HCT116 (cell line): Measurements from ENCODE around the gene ASPG.
A peak's percentile ranks its signal among the peaks of the same experiment; 100 is the strongest.

ENCODE experiments used
- CBX3 ChIP-seq: IDR thresholded peaks from 2 replicates; pipeline ENCODE4 v1.6.1; 2012; ENCODE audit warnings: low read depth
- EZH2 ChIP-seq: fragments of 200-600 bp; sonication (generic); IDR thresholded peaks from 2 replicates; pipeline ENCODE4 v1.6.1; 2017; ENCODE audit warnings: antibody characterized with exemption, mixed run types
- EZH2phosphoT487 ChIP-seq: fragments of 200-600 bp; IDR thresholded peaks from 2 replicates; pipeline ENCODE4 v1.6.1; 2018; ENCODE audit warnings: antibody characterized with exemption, borderline replicate concordance
- JUND ChIP-seq: IDR thresholded peaks from 2 replicates; pipeline ENCODE4 v1.6.1; 2012
- POLR2A ChIP-seq: IDR thresholded peaks from 2 replicates; pipeline ENCODE4 v1.7.0; 2011; ENCODE audit warnings: borderline replicate concordance; ENCODE audit not compliant: insufficient read depth, insufficient read length; ENCODE audit errors: extremely low read depth
- POLR2AphosphoS5 ChIP-seq: IDR thresholded peaks from 2 replicates; pipeline ENCODE4 v1.6.1; 2011; ENCODE audit warnings: mild to moderate bottlenecking, low read depth, low read length, moderate library complexity
- RAD21 ChIP-seq: IDR thresholded peaks from 2 replicates; pipeline ENCODE4 v1.6.1; 2012; ENCODE audit warnings: low read depth, mild to moderate bottlenecking
- YY1 ChIP-seq: IDR thresholded peaks from 2 replicates; pipeline ENCODE4 v1.6.1; 2011; ENCODE audit warnings: low read length, low read depth, moderate library complexity, mild to moderate bottlenecking; ENCODE audit not compliant: insufficient replicate concordance; ENCODE audit errors: extremely low read depth
- ZFX ChIP-seq: fragments of 450-650 bp; IDR thresholded peaks from 2 replicates; pipeline ENCODE4 v1.6.1; 2017
- ZNF274 ChIP-seq: fragments of 200-500 bp; sonication (Bioruptor generic); IDR thresholded peaks from 2 replicates; pipeline ENCODE4 v1.6.1; 2014; ENCODE audit warnings: mild to moderate bottlenecking, low read depth, low read length, inconsistent platforms
- TF ChIP-seq, protein P1 (sequence below), 3 experiments: fragments of 200-600 bp in 1 of 3; sonication (generic) in 1 of 3; IDR thresholded peaks in 2 of 3; conservative IDR thresholded peaks in 1 of 3; 2 replicates each; pipeline ENCODE4 v1.5.1; 2012 to 2017; ENCODE audit warnings: low read depth in 2 of 3, low read length in 2 of 3, antibody characterized with exemption in 1 of 3, borderline replicate concordance in 1 of 3, control low read depth in 1 of 3, mild to moderate bottlenecking in 1 of 3, mixed read lengths in 1 of 3, mixed run types in 1 of 3, moderate library complexity in 1 of 3; ENCODE audit not compliant: insufficient read depth in 1 of 3
- TF ChIP-seq, protein P2 (sequence below): IDR thresholded peaks from 2 replicates; pipeline ENCODE4 v1.6.1; 2012

GRCh38 chr14:104138718-104139459, 53.4 kb downstream of the ASPG start:
- TF ChIP-seq, protein P1, sequence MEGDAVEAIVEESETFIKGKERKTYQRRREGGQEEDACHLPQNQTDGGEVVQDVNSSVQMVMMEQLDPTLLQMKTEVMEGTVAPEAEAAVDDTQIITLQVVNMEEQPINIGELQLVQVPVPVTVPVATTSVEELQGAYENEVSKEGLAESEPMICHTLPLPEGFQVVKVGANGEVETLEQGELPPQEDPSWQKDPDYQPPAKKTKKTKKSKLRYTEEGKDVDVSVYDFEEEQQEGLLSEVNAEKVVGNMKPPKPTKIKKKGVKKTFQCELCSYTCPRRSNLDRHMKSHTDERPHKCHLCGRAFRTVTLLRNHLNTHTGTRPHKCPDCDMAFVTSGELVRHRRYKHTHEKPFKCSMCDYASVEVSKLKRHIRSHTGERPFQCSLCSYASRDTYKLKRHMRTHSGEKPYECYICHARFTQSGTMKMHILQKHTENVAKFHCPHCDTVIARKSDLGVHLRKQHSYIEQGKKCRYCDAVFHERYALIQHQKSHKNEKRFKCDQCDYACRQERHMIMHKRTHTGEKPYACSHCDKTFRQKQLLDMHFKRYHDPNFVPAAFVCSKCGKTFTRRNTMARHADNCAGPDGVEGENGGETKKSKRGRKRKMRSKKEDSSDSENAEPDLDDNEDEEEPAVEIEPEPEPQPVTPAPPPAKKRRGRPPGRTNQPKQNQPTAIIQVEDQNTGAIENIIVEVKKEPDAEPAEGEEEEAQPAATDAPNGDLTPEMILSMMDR (IDR thresholded peaks at IDR 0.05 in 2 of 3, conservative IDR thresholded peaks at IDR 0.05 in 1 of 3; ENCODE audit: borderline replicate concordance in 1 of 3, insufficient read depth in 1 of 3, low read depth in 2 of 3, low read length in 2 of 3): no peak
- TF ChIP-seq ZNF274 (no peak), POLR2AphosphoS5 (no peak), POLR2A (no peak), RAD21 (no peak), YY1 (no peak), EZH2 (no peak), CBX3 (no peak), EZH2phosphoT487 (no peak), JUND (no peak), ZFX (peak; percentile 83; the same call in 1 of the 2 replicates)
- TF ChIP-seq, protein P2, sequence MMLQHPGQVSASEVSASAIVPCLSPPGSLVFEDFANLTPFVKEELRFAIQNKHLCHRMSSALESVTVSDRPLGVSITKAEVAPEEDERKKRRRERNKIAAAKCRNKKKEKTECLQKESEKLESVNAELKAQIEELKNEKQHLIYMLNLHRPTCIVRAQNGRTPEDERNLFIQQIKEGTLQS: no peak
